Measurements from ENCODE around the gene SGIP1.

Gene SGIP1, protein sequence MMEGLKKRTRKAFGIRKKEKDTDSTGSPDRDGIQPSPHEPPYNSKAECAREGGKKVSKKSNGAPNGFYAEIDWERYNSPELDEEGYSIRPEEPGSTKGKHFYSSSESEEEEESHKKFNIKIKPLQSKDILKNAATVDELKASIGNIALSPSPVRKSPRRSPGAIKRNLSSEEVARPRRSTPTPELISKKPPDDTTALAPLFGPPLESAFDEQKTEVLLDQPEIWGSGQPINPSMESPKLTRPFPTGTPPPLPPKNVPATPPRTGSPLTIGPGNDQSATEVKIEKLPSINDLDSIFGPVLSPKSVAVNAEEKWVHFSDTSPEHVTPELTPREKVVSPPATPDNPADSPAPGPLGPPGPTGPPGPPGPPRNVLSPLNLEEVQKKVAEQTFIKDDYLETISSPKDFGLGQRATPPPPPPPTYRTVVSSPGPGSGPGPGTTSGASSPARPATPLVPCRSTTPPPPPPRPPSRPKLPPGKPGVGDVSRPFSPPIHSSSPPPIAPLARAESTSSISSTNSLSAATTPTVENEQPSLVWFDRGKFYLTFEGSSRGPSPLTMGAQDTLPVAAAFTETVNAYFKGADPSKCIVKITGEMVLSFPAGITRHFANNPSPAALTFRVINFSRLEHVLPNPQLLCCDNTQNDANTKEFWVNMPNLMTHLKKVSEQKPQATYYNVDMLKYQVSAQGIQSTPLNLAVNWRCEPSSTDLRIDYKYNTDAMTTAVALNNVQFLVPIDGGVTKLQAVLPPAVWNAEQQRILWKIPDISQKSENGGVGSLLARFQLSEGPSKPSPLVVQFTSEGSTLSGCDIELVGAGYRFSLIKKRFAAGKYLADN

DNA sequence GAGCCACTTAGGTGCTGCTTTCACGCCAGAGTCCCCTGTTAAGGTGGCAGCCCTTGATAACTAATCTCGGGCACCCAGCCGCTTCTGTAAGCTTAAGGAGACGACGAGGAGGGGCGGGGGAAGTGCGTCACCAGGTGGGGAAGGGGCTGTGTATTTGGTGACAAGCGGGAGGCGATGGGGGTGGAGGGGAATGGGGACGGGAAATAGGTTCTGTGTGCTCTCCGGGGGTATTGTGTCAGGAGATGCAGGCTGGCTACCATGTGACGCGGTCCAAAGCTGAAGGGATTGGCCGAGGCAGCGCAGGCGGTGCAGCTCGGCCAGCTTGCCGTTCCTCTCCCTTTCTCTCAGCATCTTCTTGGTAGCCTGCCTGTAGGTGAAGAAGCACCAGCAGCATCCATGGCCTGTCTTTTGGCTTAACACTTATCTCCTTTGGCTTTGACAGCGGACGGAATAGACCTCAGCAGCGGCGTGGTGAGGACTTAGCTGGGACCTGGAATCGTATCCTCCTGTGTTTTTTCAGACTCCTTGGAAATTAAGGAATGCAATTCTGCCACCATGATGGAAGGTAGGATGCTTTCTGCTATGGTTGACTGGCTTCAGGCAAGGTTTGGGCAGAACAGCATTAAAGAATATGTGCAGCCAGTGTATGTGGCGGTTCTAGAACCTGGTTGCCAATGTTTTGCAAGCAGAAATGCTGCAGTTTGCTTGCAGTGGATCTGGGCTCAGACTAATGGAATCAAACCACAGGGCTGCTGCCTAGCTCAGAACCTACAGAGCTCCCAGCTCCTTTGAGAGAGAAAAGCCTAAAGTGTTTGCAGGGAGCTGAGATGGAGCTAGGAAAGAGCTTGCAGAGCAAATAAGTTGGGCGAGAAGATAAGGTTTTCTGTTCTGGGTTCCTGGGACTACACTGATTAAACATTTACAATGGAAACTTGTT is at the start of gene SGIP1:
TSS of gene SGIP1 (plus strand) at position 350 of the 937 bp plus-strand sequence. CDS start at position 556, 206 bp downstream.
- DNase-seq (ENCODE audit: low spot score): no peak

DNA sequence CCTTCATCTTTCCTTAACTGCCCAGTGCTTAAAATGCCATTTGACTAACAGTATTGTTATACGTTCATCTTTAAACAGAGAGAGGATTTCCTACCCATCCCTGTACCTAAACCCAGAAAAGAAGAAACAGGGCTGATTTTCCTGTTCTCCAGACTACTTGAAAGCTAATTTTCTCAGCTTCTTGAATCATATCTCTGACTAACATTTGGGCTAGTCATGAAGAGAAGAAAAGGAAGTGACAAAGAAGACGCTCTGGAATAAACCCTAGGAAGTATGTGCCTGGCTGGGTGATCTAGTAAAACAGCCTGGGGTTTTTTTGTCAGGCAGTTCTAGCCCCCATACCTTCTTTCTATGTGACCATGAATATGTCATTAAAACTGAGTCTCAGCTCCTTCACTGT is 44.8 kb upstream of the SGIP1 start:
- no peak for DNase-seq (ENCODE audit: low spot score)

DNA sequence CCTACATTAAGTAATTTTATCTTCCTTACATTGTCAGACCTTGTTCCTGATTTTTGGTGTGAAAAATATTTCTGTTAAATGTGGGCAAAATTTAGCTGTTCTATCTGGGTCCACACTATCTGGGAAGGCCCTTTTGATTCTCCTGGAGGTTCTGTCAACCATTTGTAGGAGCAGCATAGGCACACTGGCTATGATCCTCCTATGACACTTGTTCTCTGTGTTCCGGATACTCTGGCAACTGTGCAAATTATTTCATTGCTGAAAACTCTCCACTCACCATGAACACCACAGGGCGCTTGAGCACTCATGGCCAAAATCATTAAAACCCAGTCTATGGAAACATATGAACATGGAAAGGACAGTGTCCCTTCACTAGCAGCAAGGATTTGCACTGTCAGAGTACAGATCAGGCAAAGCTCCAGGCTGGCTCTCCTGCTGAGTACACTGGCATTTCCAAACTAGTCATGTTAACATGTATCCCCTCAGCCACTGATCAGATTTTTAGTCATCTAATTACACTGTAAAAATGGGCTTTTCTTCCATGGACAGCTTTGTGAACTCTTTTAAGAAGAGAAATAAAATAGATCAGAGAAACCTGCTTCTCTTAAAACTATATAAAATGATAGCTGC is 43.9 kb upstream of the SGIP1 start:
- DNase-seq (ENCODE audit: low spot score): no peak

DNA sequence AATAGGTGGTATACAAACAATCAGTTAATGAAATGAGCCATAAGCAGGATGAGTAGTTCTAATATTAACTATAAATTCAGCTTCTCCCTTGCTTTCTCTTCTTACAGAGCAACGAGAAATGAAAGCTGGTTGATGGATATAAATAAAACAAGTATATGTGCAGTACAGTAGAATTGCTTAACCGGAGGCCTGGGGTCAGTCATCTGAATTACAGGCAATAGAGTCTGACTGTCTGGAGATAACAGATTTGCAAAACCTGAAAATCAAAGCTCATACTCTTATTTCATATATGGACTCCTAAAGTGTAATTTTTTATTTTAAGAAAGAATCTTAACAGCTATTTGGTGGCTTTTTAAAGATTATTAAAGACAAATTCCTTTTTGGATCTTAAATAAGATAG is 43.1 kb upstream of the SGIP1 start:
- DNase-seq (ENCODE audit: low spot score): no peak

DNA sequence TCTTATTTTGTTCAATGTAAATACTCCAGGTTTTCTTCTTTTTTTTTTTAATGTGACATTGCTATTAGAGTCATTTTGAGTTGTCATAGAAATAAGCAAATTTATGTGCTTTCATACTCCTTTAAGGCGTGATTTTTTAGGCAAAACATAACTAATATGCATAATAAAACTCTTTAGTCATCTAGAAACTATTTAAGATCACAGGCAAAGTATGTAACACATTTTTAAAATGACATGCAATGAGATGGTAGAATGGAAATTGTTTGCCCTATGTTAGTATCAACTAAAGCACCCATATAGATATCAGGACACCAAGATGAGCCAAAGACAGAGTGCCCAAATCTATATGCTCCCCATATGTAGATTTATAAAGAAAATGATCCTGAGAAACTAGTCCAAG is 41.5 kb upstream of the SGIP1 start:
- DNase-seq (ENCODE audit: low spot score): no peak

DNA sequence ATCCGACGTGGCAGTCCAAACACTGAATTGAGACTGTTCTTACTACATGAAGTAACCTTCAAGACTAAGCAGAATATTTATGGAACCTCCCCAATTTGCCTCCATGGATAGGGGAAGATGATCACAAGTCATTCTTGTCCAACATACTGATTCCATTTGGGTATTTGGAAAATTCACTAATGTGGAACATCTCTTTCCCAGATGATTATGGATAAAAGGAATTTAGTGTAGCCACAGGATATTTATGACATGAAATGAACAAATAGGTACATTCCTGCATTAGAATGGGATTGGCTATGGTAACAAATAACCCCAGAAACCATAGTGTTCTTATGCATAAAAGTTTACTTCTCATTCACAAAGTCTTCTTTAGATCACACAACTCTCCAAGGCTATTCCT is 40.2 kb upstream of the SGIP1 start:
- no peak for DNase-seq (ENCODE audit: low spot score)

DNA sequence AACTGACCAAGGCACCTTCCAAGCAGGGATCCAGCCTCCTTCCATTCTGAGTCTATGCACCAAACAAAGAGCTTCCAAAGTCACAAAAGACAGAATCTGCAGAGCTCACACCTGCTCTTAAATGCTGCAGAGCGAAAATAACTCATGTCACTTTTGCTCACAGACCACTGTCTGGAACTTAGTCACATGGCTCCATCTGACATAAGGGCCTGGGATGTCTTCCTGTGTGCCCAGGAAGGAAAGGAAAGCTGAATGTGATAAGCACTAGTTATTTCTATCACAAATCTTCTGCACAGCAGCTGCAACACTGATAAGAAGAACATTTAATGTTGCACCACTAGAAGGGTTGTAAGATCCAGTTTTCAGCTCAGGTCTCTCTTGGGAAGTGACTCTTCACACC is 39.5 kb upstream of the SGIP1 start:
- no peak for DNase-seq (ENCODE audit: low spot score)

DNA sequence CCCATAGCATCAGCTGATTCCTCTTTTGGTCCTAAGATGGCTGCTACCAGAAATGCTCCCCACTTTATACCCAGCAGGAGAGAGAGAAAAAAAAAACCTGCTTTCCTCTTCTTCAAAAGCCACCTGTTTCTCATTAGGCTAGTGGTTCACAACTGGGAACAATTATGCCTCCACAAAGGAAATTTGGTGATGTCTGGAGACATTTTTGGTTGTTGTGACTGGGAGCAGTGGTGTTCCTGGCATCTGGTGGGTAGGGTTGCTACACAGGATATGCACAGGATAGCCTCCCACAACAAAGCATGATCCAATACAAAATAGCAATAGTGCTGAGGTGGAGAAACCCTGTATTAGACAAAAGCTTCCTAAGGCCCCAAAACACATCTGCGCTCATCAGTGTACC is 38.5 kb upstream of the SGIP1 start:
- no peak for DNase-seq (ENCODE audit: low spot score)

DNA sequence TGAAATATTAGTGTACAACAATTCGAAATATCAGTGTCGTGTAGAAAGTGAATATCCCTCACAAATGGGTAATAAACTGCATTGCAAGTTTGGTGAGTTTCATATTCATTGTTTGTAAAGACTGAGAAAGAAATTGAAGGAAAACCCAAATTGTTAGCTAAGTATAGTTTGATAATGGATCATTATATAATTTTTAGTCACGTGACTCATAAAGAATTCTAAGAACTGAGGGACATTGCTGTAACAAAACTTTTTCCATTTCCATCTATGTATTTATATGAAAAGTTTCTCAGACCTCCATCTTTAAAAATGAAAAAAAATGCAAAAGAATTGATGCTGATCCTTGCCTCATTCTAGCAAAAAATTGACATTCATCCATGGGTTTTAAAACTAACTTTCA is 36.0 kb upstream of the SGIP1 start:
- no peak for DNase-seq (ENCODE audit: low spot score)

DNA sequence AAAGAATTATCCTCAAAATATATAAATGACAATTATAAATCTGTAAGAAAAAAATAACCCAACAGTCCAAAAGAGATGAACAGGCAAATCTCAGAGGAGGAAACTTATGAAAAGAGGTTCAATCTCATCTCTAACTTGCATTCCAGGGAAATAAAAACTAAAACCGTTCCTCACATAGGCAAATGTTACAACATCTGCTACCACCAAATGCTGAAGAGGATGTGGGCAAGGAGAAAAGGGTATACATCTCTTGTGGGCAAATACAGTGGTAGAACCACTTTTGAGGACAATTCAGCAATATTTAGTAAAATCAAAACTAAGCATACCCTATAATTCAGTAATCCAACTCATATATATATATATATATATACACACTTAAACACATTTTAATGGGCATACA is 33.7 kb upstream of the SGIP1 start:
- DNase-seq (ENCODE audit: low spot score): no peak

DNA sequence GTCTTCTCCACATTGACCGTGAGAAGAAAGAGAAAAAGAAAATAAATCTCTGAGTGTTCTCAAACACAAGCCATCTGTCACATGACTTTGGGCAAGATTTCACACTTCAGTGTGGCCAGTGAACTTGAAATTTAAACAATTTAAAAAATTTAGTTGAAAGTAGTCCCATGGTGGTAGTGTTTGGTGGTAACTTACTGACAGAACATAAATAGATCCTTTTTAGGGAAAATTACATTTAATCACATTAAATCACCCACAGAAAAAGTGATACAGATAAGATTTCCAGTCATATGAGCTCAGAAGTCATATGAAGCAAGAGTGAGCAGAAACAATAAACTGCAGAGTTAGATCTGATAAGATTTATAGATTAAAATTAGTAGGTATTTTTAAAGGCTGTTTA is 31.9 kb upstream of the SGIP1 start:
- no peak for DNase-seq (ENCODE audit: low spot score)

DNA sequence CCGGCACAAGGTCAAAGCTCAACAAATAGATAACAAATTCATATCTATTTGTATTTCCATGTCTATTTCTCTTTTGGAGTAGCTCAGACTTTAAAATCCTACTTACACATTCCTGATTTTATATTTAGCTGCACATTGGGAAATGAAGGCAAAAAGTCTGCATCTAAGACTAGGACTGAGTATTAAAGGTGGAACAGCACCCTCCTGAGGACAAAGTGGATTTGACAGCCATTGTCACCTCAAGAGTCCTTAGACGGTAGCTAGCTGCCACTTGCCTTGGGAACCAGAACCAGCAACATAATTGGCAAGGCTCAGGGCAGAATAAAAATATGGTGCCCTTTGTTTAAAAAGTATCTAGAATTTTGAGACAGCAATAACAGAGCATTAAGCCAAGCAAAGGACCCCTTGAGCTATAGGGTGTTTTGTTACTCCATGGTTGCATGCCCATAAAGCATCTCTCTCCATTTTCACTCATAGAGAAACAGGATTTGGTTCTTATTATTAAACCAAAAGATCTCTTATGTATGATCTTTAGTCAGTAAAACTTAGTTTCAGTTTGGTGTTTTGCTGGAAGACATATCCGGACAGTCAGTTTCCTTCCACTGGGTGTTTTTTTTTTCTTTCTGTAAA is 30.0 kb upstream of the SGIP1 start:
- no peak for DNase-seq (ENCODE audit: low spot score)

DNA sequence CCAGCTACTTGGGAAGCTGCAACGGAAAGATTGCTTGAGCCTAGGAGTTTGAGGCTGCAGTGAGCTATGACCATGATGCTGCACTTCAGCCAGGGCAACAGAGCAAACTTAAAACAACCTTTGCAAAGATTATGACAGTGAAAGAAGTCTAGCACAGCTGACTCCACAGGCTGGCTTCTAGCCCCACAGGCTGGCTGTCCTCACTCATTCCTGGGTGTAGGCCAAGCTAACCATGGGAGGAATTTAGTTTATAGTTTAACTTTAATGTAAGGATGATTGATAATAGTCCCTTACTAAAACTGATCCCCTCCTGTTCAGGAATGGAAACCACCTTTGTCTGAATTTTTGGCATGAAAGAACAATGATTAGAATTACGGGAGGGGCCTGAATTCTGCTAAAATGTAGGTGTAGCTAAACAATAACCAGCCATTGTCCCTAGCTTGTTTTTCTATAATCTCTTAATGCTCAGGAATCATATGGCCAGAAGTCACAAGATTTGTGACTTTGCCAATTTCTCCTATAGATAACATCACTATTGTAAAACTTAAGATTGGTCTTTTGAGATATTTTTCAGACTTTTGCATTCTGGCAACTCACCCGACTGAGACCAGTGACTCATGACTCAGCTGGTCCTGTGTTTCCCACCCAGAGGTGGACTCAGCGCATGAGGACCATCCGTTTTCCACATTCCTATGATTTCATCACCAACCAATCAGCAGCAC is 28.1 kb upstream of the SGIP1 start:
- DNase-seq (ENCODE audit: low spot score): no peak

DNA sequence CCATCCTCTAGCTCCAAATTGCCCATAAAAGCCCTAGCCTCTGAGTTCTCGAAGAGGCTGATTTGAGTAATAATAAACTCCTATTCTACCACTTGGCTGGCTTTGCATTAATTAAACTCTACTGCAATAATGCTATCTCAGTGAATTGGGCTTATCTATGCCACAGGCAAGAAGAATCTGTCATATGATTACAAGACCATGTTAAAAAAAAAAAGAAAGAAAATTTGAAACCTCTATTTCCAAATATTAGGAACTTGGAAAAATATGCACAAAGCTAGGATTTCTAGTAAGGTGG is 27.6 kb upstream of the SGIP1 start:
- DNase-seq (ENCODE audit: low spot score): no peak

DNA sequence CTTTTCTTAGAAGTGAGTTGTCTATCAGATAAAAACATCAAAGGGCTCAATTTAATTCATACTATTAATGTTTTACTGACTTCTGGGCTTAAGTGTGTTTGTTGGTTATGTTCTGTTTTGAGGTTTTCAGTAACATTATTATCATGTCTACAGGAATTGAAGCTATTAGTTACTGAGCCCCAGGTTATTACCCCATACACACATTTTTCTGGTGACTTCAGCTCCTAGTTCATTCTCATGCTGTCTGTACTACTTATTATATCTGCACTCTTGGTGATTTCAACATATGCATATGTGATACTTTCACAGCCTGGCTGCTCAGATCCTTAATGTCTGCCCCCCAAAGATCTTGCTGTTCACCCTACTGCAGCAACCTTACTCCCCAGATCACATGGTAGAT is 27.0 kb upstream of the SGIP1 start:
- no peak for DNase-seq (ENCODE audit: low spot score)

DNA sequence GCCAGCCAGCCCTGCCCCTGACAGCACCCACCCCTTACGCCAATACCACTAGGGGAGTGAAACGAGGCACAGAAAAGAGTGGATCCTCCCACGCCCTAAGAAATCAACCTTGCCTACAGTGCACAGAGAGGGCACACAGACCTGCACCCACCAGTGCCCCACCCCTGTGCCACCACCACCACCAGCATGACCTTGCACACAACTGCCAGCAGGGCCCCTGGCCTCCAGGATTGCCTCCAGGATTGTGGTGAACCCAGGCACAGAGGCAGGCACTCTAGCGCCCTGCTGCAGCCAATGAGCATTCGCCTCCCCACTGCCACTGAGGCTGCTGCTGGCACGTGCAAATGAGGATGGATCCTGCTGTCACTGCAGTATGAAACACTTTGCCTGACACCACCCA is 23.5 kb upstream of the SGIP1 start:
- no peak for DNase-seq (ENCODE audit: low spot score)

DNA sequence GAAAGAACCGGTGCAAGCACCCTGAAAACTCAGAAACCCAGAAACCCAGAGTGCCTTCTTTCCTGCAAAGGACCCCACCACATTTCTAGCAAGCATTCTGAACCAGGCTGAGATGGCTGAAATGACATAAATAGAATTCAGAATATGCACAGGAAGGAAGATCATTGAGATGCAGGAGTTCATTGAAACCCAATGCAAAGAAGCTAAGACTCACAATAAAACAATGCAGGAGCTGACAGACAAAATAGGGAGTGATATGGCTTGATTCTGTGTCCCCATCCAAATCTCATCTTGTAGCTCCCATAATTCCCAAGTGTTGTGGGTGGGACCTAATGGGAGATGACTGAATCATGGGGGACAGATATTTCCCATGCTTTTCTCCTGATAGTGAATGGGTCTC is 22.8 kb upstream of the SGIP1 start:
- DNase-seq (ENCODE audit: low spot score): no peak

DNA sequence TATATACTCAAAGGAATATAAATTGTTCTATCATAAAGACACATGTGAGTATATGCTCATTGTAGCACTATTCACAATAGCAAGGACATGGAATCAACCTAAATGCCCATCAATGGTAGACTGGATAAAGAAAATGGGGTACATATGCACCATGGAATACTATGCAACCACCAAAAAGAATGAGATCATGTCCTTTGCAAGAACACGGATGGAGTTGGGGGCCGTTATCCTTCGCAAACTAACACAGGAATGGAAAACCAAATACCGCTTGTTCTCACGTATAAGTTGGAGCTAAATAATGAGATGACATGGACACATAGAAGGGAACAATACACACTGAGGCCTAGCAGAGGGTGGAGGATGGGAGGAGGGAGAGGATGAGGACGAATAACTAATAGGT is 16.0 kb upstream of the SGIP1 start:
- no peak for DNase-seq (ENCODE audit: low spot score)

DNA sequence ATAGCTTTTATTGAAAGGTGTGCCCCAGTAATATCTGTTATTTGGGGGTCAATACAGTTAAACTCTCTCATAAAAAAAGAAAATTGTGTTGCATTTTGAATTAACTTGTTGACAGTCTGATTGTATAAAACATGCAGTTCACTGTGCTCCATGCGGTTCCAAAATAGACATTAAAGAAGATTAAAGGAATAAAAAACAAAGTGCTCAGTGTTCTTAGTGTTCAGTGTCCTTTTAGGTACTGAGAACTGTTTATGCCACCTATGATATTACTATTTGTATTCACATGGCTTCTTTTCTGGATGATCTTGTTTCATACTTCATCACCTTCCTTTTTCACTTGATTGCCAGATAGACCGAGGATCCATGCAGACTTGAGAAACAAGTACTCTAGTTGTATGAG is 15.3 kb upstream of the SGIP1 start:
- DNase-seq (ENCODE audit: low spot score): no peak

DNA sequence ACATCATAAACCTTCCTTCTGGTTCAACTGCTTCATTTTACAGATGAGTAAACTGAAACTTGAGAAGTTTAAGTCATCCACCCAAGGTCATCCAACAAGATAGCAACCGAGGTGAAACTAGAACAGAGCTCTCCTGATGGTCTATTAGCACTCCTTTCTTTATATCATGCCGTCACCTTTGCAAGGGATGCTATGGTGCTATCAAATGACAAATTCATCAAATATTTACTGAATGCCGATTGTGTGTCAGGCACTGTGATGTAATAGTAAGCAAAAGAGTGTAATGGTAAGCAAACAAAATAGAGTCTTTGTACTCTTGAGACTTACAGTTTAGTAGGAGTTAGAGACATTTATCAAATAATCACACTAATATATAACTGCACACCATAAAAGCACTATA is 14.0 kb upstream of the SGIP1 start:
- no peak for DNase-seq (ENCODE audit: low spot score)

DNA sequence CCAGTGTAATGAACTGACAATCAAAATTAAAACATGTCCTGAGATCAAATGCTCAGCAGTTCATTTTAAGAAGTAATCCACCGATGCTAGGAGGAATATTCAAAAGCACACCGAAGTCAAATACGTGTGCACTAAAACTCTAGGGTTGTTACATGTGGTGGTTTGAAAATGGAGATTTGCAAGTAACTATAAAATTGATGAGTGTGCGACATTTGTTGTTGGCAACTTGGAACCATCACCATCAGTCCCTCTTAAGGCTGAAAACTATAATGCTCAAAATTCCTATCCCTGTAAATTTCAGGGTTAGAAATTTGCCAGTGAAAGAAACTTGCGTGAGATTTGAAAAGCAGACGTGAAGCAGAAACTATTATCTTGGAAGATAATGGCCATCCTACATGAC is 13.3 kb upstream of the SGIP1 start:
- DNase-seq (ENCODE audit: low spot score): no peak

All from CD4-positive, alpha-beta T cell treated with Interleukin-6 at 100 ng/mL for 8 hours (primary cell).